Nucleus accumbens (tissue), 56 donors: ENCODE data around the gene GMEB1.
"Not testable (repeated sequence)": the region's sequence is repeated elsewhere in the genome, so short reads cannot be mapped to it uniquely, and the experiment has no call there.

Source experiments
- DNase-seq, 56 donors: peaks; one replicate each; lab custom pipeline; 2025; lab: John Stamatoyannopoulos, UW

Gene GMEB1

GRCh38 chr1:28668191-28668955, at the start of gene GMEB1:
GMEB1 (plus strand) TSS chr1:28668784; CDS start chr1:28683613, 14,829 bp downstream.
- DNase-seq: peak in 54 of 56 donors; percentile 29 to 87 (median 72)

- no peak for DNase-seq
Measured at GRCh38 chr1:28631713-28632112, 36.9 kb upstream of the GMEB1 start.

GRCh38 chr1:28632560-28632959, 36.0 kb upstream of the GMEB1 start:
- no peak for DNase-seq

- DNase-seq: no peak
Measured at GRCh38 chr1:28640766-28641165, 27.8 kb upstream of the GMEB1 start.

GRCh38 chr1:28642056-28642846, 26.3 kb upstream of the GMEB1 start:
- DNase-seq: peak in 4 of 56 donors; percentile 7 to 72 (median 47)

GRCh38 chr1:28642847-28643635, 25.5 kb upstream of the GMEB1 start, which contains the start of gene TAF12:
TAF12 (minus strand) TSS chr1:28643067; CDS start chr1:28622081, 20,986 bp downstream.
- DNase-seq: peak; percentile 44 to 96 (median 89)

GRCh38 chr1:28644494-28644893, 24.1 kb upstream of the GMEB1 start:
- DNase-seq: no peak

- not testable (repeated sequence) for DNase-seq
Measured at GRCh38 chr1:28645406-28645805, 23.2 kb upstream of the GMEB1 start.

GRCh38 chr1:28646040-28646439, 22.5 kb upstream of the GMEB1 start:
- no peak for DNase-seq

- peak; percentile 49 to 94 (median 84) for DNase-seq
Measured at GRCh38 chr1:28648008-28648473, 20.5 kb upstream of the GMEB1 start.

GRCh38 chr1:28648474-28649198, 19.9 kb upstream of the GMEB1 start, which contains the start of gene RNU11:
RNU11 (plus strand) TSS chr1:28648600.
- DNase-seq: peak in 54 of 56 donors; percentile 19 to 91 (median 74)

GRCh38 chr1:28653063-28653462, 15.5 kb upstream of the GMEB1 start:
- DNase-seq: not testable (repeated sequence)

- not testable (repeated sequence) for DNase-seq
Measured at GRCh38 chr1:28653870-28654269, 14.7 kb upstream of the GMEB1 start.

- DNase-seq: not testable (repeated sequence)
Measured at GRCh38 chr1:28655448-28656311, 12.9 kb upstream of the GMEB1 start.

- no peak for DNase-seq
Measured at GRCh38 chr1:28656335-28656734, 12.2 kb upstream of the GMEB1 start.

- DNase-seq: no peak
Measured at GRCh38 chr1:28663871-28664470, 4.6 kb upstream of the GMEB1 start.

- no peak for DNase-seq
Measured at GRCh38 chr1:28666806-28667205, 1.8 kb upstream of the GMEB1 start.
